Smooth muscle cell (in vitro differentiated cells): ENCODE measurements around the gene BLTP1. TPM values are rescaled to one million over a fixed set of nuclear protein-coding genes. Genes with fewer than 3 reads are reported as not detected.
"Not testable (repeated sequence)": the region's sequence is repeated elsewhere in the genome, so short reads cannot be mapped to it uniquely, and the experiment has no call there.

Source experiments
- DNase-seq: peaks from one replicate; lab custom pipeline; 2025; ENCODE audit not compliant: unreplicated experiment; lab: John Stamatoyannopoulos, UW
- H2AFZ ChIP-seq: fragments of 200-600 bp; sonication (generic); 2 replicates; pipeline ENCODE4 v1.6.0; 2016; ENCODE audit warnings: antibody characterized with exemption, low read depth, mild to moderate bottlenecking
- H3F3A ChIP-seq: fragments of 200-600 bp; sonication (generic); 2 replicates; pipeline ENCODE4 v1.6.0; 2017; ENCODE audit warnings: antibody characterized with exemption, low read depth
- H3K27ac ChIP-seq: fragments of 200-600 bp; sonication (generic); 2 replicates; pipeline ENCODE4 v1.5.1; 2016; ENCODE audit warnings: low read depth, mild to moderate bottlenecking
- H3K27me3 ChIP-seq: fragments of 200-600 bp; sonication (generic); 2 replicates; pipeline ENCODE4 v1.6.1; 2016; ENCODE audit warnings: low read depth, mild to moderate bottlenecking
- H3K36me3 ChIP-seq: fragments of 200-600 bp; sonication (generic); 2 replicates; pipeline ENCODE4 v1.5.1; 2016; ENCODE audit warnings: low read depth
- H3K4me1 ChIP-seq: fragments of 200-600 bp; sonication (generic); 2 replicates; pipeline ENCODE4 v1.5.1; 2016; ENCODE audit warnings: low read depth
- H3K4me2 ChIP-seq: fragments of 200-600 bp; sonication (generic); 2 replicates; pipeline ENCODE4 v1.6.0; 2016; ENCODE audit warnings: mild to moderate bottlenecking
- H3K4me3 ChIP-seq: fragments of 200-600 bp; sonication (generic); 2 replicates; pipeline ENCODE4 v1.5.1; 2016; ENCODE audit warnings: mild to moderate bottlenecking
- H3K79me2 ChIP-seq: fragments of 200-600 bp; sonication (generic); 2 replicates; pipeline ENCODE4 v1.6.0; 2016; ENCODE audit warnings: low read depth, mild to moderate bottlenecking
- H3K9ac ChIP-seq: fragments of 200-600 bp; sonication (generic); 2 replicates; pipeline ENCODE4 v1.6.0; 2016; ENCODE audit warnings: low read depth
- H3K9me3 ChIP-seq: fragments of 200-600 bp; sonication (generic); replicated peaks from 2 replicates; pipeline ENCODE4 v1.5.1; 2016; ENCODE audit warnings: low read depth
- H4K20me1 ChIP-seq: fragments of 200-600 bp; sonication (generic); 2 replicates; pipeline ENCODE4 v1.6.0; 2016; ENCODE audit warnings: low read depth
- CTCF ChIP-seq: fragments of 200-600 bp; sonication (generic); IDR thresholded peaks from 2 replicates; pipeline ENCODE4 v1.5.1; 2017; ENCODE audit warnings: borderline replicate concordance, mild to moderate bottlenecking, antibody characterized with exemption; ENCODE audit not compliant: insufficient read depth, poor library complexity, severe bottlenecking
- WGBS: methylation state at CpG from one replicate; pipeline ENCODE4 v1.1.7; 2016; ENCODE audit warnings: low lambda C conversion rate; 5-methylcytosine and 5-hydroxymethylcytosine counted together
- polyA plus RNA-seq: library from polyadenylated mRNA; unstranded; fragments of >200 nt; fragmentation: Nextera tagmentation; extraction: Ambion mirVana; gene quantifications from 2 replicates; pipeline ENCODE4 v1.2.1, GENCODE V29; 2016
- total RNA-seq: library from RNA; depleted of rRNA; stranded (reverse); fragments of >200 nt; gene quantifications from 2 replicates; pipeline ENCODE4 v1.2.3, GENCODE V29; 2014

The BLTP1 gene
- total RNA-seq, result 77.8 and 80.5 TPM in 2 replicates
- polyA plus RNA-seq, result 4.7 and 7.1 TPM in 2 replicates

GRCh38 chr4:122151982-122152710 is at the start of gene BLTP1:
Gene BLTP1 (plus strand): TSS chr4:122152331. CDS start chr4:122170648, 18,317 bp downstream.
- Histone ChIP-seq H3F3A (no peaks in the 10 kb centered on the region), H3K27me3 (no peaks in the 10 kb centered on the region), H3K4me1 (peaks cover 13% of the 10 kb centered on the region), H3K4me2 (peak within 1 kb of the TSS; percentile 99), H3K9ac (peak within 1 kb of the TSS; percentile 87), H3K36me3 (no peaks in the 10 kb centered on the region), H2AFZ (peak within 1 kb of the TSS; percentile 97), H3K9me3 (no peaks in the 10 kb centered on the region), H3K4me3 (peak within 1 kb of the TSS; percentile 96), H4K20me1 (peaks cover 3% of the 10 kb centered on the region), H3K79me2 (peaks cover 22% of the 10 kb centered on the region), H3K27ac (peak within 1 kb of the TSS; percentile 78)
- no peak for TF ChIP-seq CTCF
- DNase-seq, result peak; percentile 39
- WGBS, result 1% methylated on average over 41 of the region's 53 CpGs

GRCh38 chr4:122104184-122104583 is 47.9 kb upstream of the BLTP1 start:
- Histone ChIP-seq H3K27me3 (no peaks in the 10 kb centered on the region), H3K4me2 (no peak overlapping the region), H3K27ac (no peak overlapping the region), H2AFZ (no peak overlapping the region), H3K4me1 (peaks cover 7% of the 10 kb centered on the region), H4K20me1 (no peaks in the 10 kb centered on the region), H3K79me2 (no peaks in the 10 kb centered on the region), H3K9ac (no peak overlapping the region), H3K36me3 (no peaks in the 10 kb centered on the region), H3K9me3 (no peaks in the 10 kb centered on the region), H3F3A (no peaks in the 10 kb centered on the region), H3K4me3 (no peak overlapping the region)
- no peak for DNase-seq
- no peak for TF ChIP-seq CTCF

- H3K36me3 ChIP-seq, result no peaks in the 10 kb centered on the region
- H3K4me3 ChIP-seq, result no peak overlapping the region
- no peak overlapping the region for H3K4me2 ChIP-seq
- H3K27me3 ChIP-seq, result no peaks in the 10 kb centered on the region
- no peak overlapping the region for H3K27ac ChIP-seq
- no peak for TF ChIP-seq CTCF
- H2AFZ ChIP-seq, result no peak overlapping the region
- H3K4me1 ChIP-seq, result no peaks in the 10 kb centered on the region
- no peak for DNase-seq
- H3K9me3 ChIP-seq, result no peaks in the 10 kb centered on the region
- 93% methylated on average over 2 of the region's 2 CpGs for WGBS
- H3F3A ChIP-seq, result no peaks in the 10 kb centered on the region
- no peaks in the 10 kb centered on the region for H4K20me1 ChIP-seq
- no peaks in the 10 kb centered on the region for H3K79me2 ChIP-seq
- H3K9ac ChIP-seq, result no peak overlapping the region
Observed at GRCh38 chr4:122107680-122108079, 44.5 kb upstream of the BLTP1 start.

- not testable (repeated sequence) for H3K4me3 ChIP-seq, H3K4me2 ChIP-seq, H3K27ac ChIP-seq, H3K27me3 ChIP-seq, H2AFZ ChIP-seq, H4K20me1 ChIP-seq, H3K9ac ChIP-seq, H3K4me1 ChIP-seq, H3K79me2 ChIP-seq, H3K9me3 ChIP-seq, H3K36me3 ChIP-seq, H3F3A ChIP-seq, DNase-seq
- WGBS, result 81% methylated on average over 14 of the region's 14 CpGs
Observed at GRCh38 chr4:122110304-122110703, 41.8 kb upstream of the BLTP1 start.
